ENCODE data around the gene VHLL. TPM values are rescaled to one million over a fixed set of nuclear protein-coding genes. Genes with fewer than 3 reads are reported as not detected.

The VHLL gene
- polyA plus RNA-seq, 1 donor (not counting 4 experiments of a cell fraction or from before 2014, with no cell fraction given) = not detected

DNA sequence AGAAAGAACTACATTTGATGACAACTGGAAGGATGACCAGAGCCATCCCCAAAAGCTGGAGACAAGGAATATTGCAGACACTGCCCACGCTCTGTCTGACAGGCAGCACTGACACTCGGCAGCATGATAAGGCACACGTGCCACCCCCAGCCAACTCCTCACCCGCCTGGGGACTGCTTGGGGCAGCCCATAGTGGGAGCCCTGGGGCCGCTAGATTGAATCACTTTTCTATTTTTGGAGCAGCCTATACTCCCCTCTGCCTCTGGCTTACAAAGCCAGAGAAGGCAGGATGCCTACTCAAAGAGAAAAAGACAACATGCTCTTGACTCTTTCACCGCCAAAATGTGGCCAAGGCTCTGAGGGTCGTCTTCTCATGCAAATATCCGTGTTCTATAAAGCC, 17.8 kb downstream of the VHLL start:
- no peaks in the 10 kb centered on the region for H3K27me3 ChIP-seq (ENCODE audit: control insufficient read depth, extremely low read depth, insufficient read depth, low read length)
- no peak for DNase-seq (ENCODE audit: low read depth, low spot score)
- H3K9me3 ChIP-seq (ENCODE audit: control insufficient read depth, low read depth, low read length) = no peaks in the 10 kb centered on the region
- no peaks in the 10 kb centered on the region for H3K9me1 ChIP-seq (ENCODE audit: control insufficient read depth, extremely low read depth, insufficient read depth, low read length)
- no peaks in the 10 kb centered on the region for H4K20me1 ChIP-seq (ENCODE audit: control insufficient read depth, extremely low read depth, insufficient read depth, low read length)
- peaks cover 33% of the 10 kb centered on the region for H3K4me1 ChIP-seq (ENCODE audit: control insufficient read depth, extremely low read depth, insufficient read depth, low read length)
- peaks cover 62% of the 10 kb centered on the region for H3K79me2 ChIP-seq (ENCODE audit: control insufficient read depth, insufficient read depth, low read length)
- TF ChIP-seq, protein P1, sequence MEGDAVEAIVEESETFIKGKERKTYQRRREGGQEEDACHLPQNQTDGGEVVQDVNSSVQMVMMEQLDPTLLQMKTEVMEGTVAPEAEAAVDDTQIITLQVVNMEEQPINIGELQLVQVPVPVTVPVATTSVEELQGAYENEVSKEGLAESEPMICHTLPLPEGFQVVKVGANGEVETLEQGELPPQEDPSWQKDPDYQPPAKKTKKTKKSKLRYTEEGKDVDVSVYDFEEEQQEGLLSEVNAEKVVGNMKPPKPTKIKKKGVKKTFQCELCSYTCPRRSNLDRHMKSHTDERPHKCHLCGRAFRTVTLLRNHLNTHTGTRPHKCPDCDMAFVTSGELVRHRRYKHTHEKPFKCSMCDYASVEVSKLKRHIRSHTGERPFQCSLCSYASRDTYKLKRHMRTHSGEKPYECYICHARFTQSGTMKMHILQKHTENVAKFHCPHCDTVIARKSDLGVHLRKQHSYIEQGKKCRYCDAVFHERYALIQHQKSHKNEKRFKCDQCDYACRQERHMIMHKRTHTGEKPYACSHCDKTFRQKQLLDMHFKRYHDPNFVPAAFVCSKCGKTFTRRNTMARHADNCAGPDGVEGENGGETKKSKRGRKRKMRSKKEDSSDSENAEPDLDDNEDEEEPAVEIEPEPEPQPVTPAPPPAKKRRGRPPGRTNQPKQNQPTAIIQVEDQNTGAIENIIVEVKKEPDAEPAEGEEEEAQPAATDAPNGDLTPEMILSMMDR (optimal IDR thresholded peaks at IDR 0.05 in 1 of 3, IDR thresholded peaks at IDR 0.05 in 1 of 3, conservative IDR thresholded peaks at IDR 0.05 in 1 of 3; ENCODE audit: extremely low read depth in 1 of 3, insufficient read depth in 2 of 3, low read length in 3 of 3) = no peak
- TF ChIP-seq EZH2 (IDR thresholded peaks at IDR 0.05; ENCODE audit: low read length) = no peak
- H3K9ac ChIP-seq (ENCODE audit: control insufficient read depth, extremely low read depth, insufficient read depth, low read length) = peak overlapping the region; percentile 92
- dilution Hi-C loops (cut with MboI; ENCODE audit: extremely low pct_ligation_motif_present, low sequenced_read_pairs) = no loop called here
- H3K36me3 ChIP-seq (ENCODE audit: control insufficient read depth in 2 of 2, extremely low read depth in 1 of 2, insufficient read depth in 2 of 2, low read length in 2 of 2) = peaks cover 14 to 21% of the 10 kb centered on the region in 2 experiments
- H3K4me3 ChIP-seq (ENCODE audit: control insufficient read depth in 2 of 3, extremely low read depth in 1 of 3, insufficient read depth in 2 of 3, low read depth in 1 of 3, low read length in 3 of 3) = peak overlapping the region; percentile 54 to 89 (median 85)
- H3K27ac ChIP-seq (ENCODE audit: control insufficient read depth, insufficient read depth, low read length) = peak overlapping the region; percentile 80
- H2AFZ ChIP-seq (ENCODE audit: control insufficient read depth, low read length) = no peak overlapping the region
- no peak for FAIRE-seq
- H3K4me2 ChIP-seq (ENCODE audit: control insufficient read depth, extremely low read depth, insufficient read depth, low read depth, low read length) = peak overlapping the region; percentile 90

- peaks cover 20 to 29% of the 10 kb centered on the region in 2 experiments for H3K36me3 ChIP-seq (ENCODE audit: control insufficient read depth in 2 of 2, extremely low read depth in 1 of 2, insufficient read depth in 2 of 2, low read length in 2 of 2)
- H3K9ac ChIP-seq (ENCODE audit: control insufficient read depth, extremely low read depth, insufficient read depth, low read length) = no peak overlapping the region
- H3K4me2 ChIP-seq (ENCODE audit: control insufficient read depth, extremely low read depth, insufficient read depth, low read depth, low read length) = no peak overlapping the region
- DNase-seq (ENCODE audit: low read depth, low spot score) (no peak), FAIRE-seq (no peak)
- no peak overlapping the region for H3K27ac ChIP-seq (ENCODE audit: control insufficient read depth, insufficient read depth, low read length)
- no peak overlapping the region for H3K4me3 ChIP-seq (ENCODE audit: control insufficient read depth in 2 of 3, extremely low read depth in 1 of 3, insufficient read depth in 2 of 3, low read depth in 1 of 3, low read length in 3 of 3)
- H4K20me1 ChIP-seq (ENCODE audit: control insufficient read depth, extremely low read depth, insufficient read depth, low read length) = no peaks in the 10 kb centered on the region
- H3K27me3 ChIP-seq (ENCODE audit: control insufficient read depth, extremely low read depth, insufficient read depth, low read length) = no peaks in the 10 kb centered on the region
- H3K4me1 ChIP-seq (ENCODE audit: control insufficient read depth, extremely low read depth, insufficient read depth, low read length) = peaks cover 27% of the 10 kb centered on the region
- dilution Hi-C loops (cut with MboI; ENCODE audit: extremely low pct_ligation_motif_present, low sequenced_read_pairs) = no loop called here
- no peak overlapping the region for H2AFZ ChIP-seq (ENCODE audit: control insufficient read depth, low read length)
- TF ChIP-seq EZH2 (IDR thresholded peaks at IDR 0.05; ENCODE audit: low read length) = no peak
- TF ChIP-seq, protein P1 (optimal IDR thresholded peaks at IDR 0.05 in 1 of 3, IDR thresholded peaks at IDR 0.05 in 1 of 3, conservative IDR thresholded peaks at IDR 0.05 in 1 of 3; ENCODE audit: extremely low read depth in 1 of 3, insufficient read depth in 2 of 3, low read length in 3 of 3) = no peak
- no peaks in the 10 kb centered on the region for H3K9me3 ChIP-seq (ENCODE audit: control insufficient read depth, low read depth, low read length)
- H3K79me2 ChIP-seq (ENCODE audit: control insufficient read depth, insufficient read depth, low read length) = peaks cover 55% of the 10 kb centered on the region
- H3K9me1 ChIP-seq (ENCODE audit: control insufficient read depth, extremely low read depth, insufficient read depth, low read length) = no peaks in the 10 kb centered on the region
Observed at GRCh38 chr1:156279837-156280236, 19.3 kb downstream of the VHLL start.

Measured in keratinocyte (primary cell).